Endothelial cell of umbilical vein (primary cell): Measurements from ENCODE around the gene RBMS3. TPM values are rescaled to one million over a fixed set of nuclear protein-coding genes. Genes with fewer than 3 reads are reported as not detected.

Source experiments
- BruUV-seq: library from RNA; stranded (reverse); fragments of 400-500 nt; replicated peaks from 2 replicates; lab custom pipeline; 2021; lab: Mats Ljungman, UMichigan
- CTCF ChIA-PET: fragments of 300-600, 350-600 bp; sonication (Branson Sonifier 250); formaldehyde crosslinking; loops from one replicate; lab custom pipeline; 2021; ENCODE audit warnings: antibody characterized with exemption, inconsistent platforms; lab: Charles Lee
- POLR2A ChIA-PET: fragments of 300-600, 350-600 bp; sonication (Branson Sonifier 250); formaldehyde crosslinking; loops from one replicate; lab custom pipeline; 2021; ENCODE audit warnings: antibody characterized with exemption, inconsistent platforms; lab: Charles Lee
- DNase-seq: peaks from one replicate; pipeline ENCODE4 v3.0.0-alpha.2; 2011; ENCODE audit warnings: low read depth, low spot score
- FAIRE-seq: peaks from 2 replicates; lab custom pipeline; 2011; peaks lifted over from hg19 to GRCh38; lab: Jason Lieb, UNC
- H2AFZ ChIP-seq: 2 replicates; pipeline ENCODE4 v1.6.0; 2012; ENCODE audit warnings: low read depth, low read length, control low read depth, inconsistent platforms
- H3K27ac ChIP-seq: 2 replicates; pipeline ENCODE4 v1.5.1; 2011; ENCODE audit warnings: low read depth, mild to moderate bottlenecking, control low read depth, low read length, moderate library complexity; ENCODE audit not compliant: insufficient read depth
- H3K27me3 ChIP-seq, 2 experiments: 2 replicates each; pipeline versions ENCODE4 v1.6.0 to v1.6.1; 2011; ENCODE audit warnings: low read length in 2 of 2, mixed read lengths in 1 of 2; ENCODE audit not compliant: control insufficient read depth in 2 of 2, insufficient read depth in 2 of 2
- H3K36me3 ChIP-seq, 2 experiments: 2 replicates in 1 of 2; 3 replicates in 1 of 2; pipeline ENCODE4 v1.5.1; 2011; ENCODE audit warnings: low read length in 2 of 2, mild to moderate bottlenecking in 1 of 2, moderate library complexity in 1 of 2; ENCODE audit not compliant: control insufficient read depth in 2 of 2, insufficient read depth in 2 of 2; ENCODE audit errors: extremely low read depth in 1 of 2
- H3K4me1 ChIP-seq: 3 replicates; pipeline ENCODE4 v1.5.1; 2011; ENCODE audit warnings: mild to moderate bottlenecking, low read length; ENCODE audit not compliant: control insufficient read depth, insufficient read depth; ENCODE audit errors: extremely low read depth
- H3K4me2 ChIP-seq: 2 replicates; pipeline ENCODE4 v1.6.1; 2011; ENCODE audit warnings: low read length, control low read depth, mixed read lengths; ENCODE audit not compliant: insufficient read depth
- H3K4me3 ChIP-seq, 3 experiments: fragments of 200-600 bp in 1 of 3; sonication (generic), shearing (Covaris generic) in 1 of 3; replicated peaks in 1 of 3; 2 replicates each; pipeline ENCODE4 v1.5.1; 2011 to 2016; ENCODE audit warnings: control low read depth in 3 of 3, low read length in 3 of 3, mild to moderate bottlenecking in 2 of 3, inconsistent platforms in 1 of 3, low read depth in 1 of 3, moderate library complexity in 1 of 3; ENCODE audit not compliant: insufficient read depth in 1 of 3
- H3K79me2 ChIP-seq: 2 replicates; pipeline ENCODE4 v1.6.0; 2012; ENCODE audit warnings: low read length, inconsistent platforms; ENCODE audit not compliant: control insufficient read depth, insufficient read depth
- H3K9ac ChIP-seq: replicated peaks from 2 replicates; pipeline ENCODE3; 2011; ENCODE audit warnings: low read length, control low read depth; ENCODE audit not compliant: insufficient read depth; ENCODE audit errors: extremely low read depth
- H3K9me1 ChIP-seq: replicated peaks from 3 replicates; pipeline ENCODE4 v1.6.0; 2011; ENCODE audit warnings: mild to moderate bottlenecking, low read length; ENCODE audit not compliant: control insufficient read depth, insufficient read depth; ENCODE audit errors: extremely low read depth
- H3K9me3 ChIP-seq: replicated peaks from 2 replicates; pipeline ENCODE4 v1.5.1; 2012; ENCODE audit warnings: low read length, inconsistent platforms; ENCODE audit not compliant: control insufficient read depth, insufficient read depth
- H4K20me1 ChIP-seq: replicated peaks from 2 replicates; pipeline ENCODE3; 2011; ENCODE audit warnings: mild to moderate bottlenecking, low read length; ENCODE audit not compliant: control insufficient read depth, insufficient read depth; ENCODE audit errors: extremely low read depth
- EZH2 ChIP-seq: IDR thresholded peaks from 2 replicates; pipeline ENCODE4 v1.6.1; 2012; ENCODE audit warnings: borderline replicate concordance, low read depth, mild to moderate bottlenecking, moderate library complexity, low read length, inconsistent platforms; ENCODE audit not compliant: severe bottlenecking
- FOS ChIP-seq: IDR thresholded peaks from 2 replicates; pipeline ENCODE4 v1.6.1; 2011; ENCODE audit warnings: mild to moderate bottlenecking, low read length, moderate library complexity, borderline replicate concordance; ENCODE audit not compliant: insufficient read depth
- GATA2 ChIP-seq: IDR thresholded peaks from 2 replicates; pipeline ENCODE4 v1.7.0; 2011; ENCODE audit warnings: low read depth, mild to moderate bottlenecking, moderate library complexity, mixed read lengths, low read length; ENCODE audit not compliant: insufficient read length, insufficient read depth
- JUN ChIP-seq: IDR thresholded peaks from 2 replicates; pipeline ENCODE4 v1.6.1; 2011; ENCODE audit warnings: borderline replicate concordance, low read depth; ENCODE audit not compliant: insufficient read length, insufficient read depth
- MAX ChIP-seq: IDR thresholded peaks from 2 replicates; pipeline ENCODE4 v1.6.1; 2011; ENCODE audit not compliant: insufficient read depth, insufficient read length
- MYC ChIP-seq: IDR thresholded peaks from one replicate; pipeline ENCODE4 v1.6.1; 2011; ENCODE audit warnings: mild to moderate bottlenecking, low read depth, low read length
- POLR2A ChIP-seq: IDR thresholded peaks from 2 replicates; pipeline ENCODE4 v1.6.1; 2012; ENCODE audit warnings: low read depth, mild to moderate bottlenecking, control low read depth, low read length
- POLR2AphosphoS5 ChIP-seq: IDR thresholded peaks from 2 replicates; pipeline ENCODE4 v1.6.1; 2012; ENCODE audit warnings: low read depth, mild to moderate bottlenecking, control low read depth, low read length, moderate library complexity; ENCODE audit not compliant: insufficient read depth
- dilution Hi-C: fragments of 300-500 bp; cut with MboI; formaldehyde crosslinking; loops from one replicate; pipeline ENCODE4 v1.15.0; 2019; ENCODE audit warnings: low sequenced_read_pairs; ENCODE audit not compliant: extremely low pct_ligation_motif_present
- intact Hi-C: fragments of 100-400 bp; cut with micrococcal nuclease; formaldehyde crosslinking; loops from one replicate; pipeline ENCODE4 v1.10.0; 2022
- polyA plus RNA-seq, 4 experiments: library from polyadenylated mRNA; depleted of rRNA in 3 of 4; stranded (reverse) in 3 of 4; unstranded in 1 of 4; fragments of >200 nt; gene quantifications; 2 replicates each; pipeline versions ENCODE4 v1.2.1 to v1.2.3, GENCODE V29; 2011 to 2012; ENCODE audit warnings: missing spikeins in 1 of 4
- total RNA-seq: library from RNA; stranded (reverse); gene quantifications from 2 replicates; pipeline ENCODE4 v1.2.3, GENCODE V29; 2021
- TF ChIP-seq, protein P1 (sequence below), 2 donors: IDR thresholded peaks; 1 replicate in 1 of 2; 2 replicates in 1 of 2; pipeline ENCODE4 v1.5.1; 2011; ENCODE audit warnings: low read length in 2 of 2, mild to moderate bottlenecking in 2 of 2, moderate library complexity in 2 of 2, control low read depth in 1 of 2, inconsistent platforms in 1 of 2, low read depth in 1 of 2; ENCODE audit not compliant: insufficient read depth in 1 of 2; ENCODE audit errors: extremely low read depth in 1 of 2

The RBMS3 gene
- total and polyA plus RNA-seq, 2 donors (not counting 3 experiments of a cell fraction or from before 2014, with no cell fraction given), result 13.6 to 42.3 TPM

- H3K79me2 ChIP-seq, result peaks cover 51% of the 10 kb centered on the region
- peak overlapping the region; percentile 58 to 94 (median 77) for H3K4me3 ChIP-seq
- no peaks in the 10 kb centered on the region for H3K27me3 ChIP-seq
- CTCF ChIA-PET, result interaction anchor here (0.6 to 4.4 kb wide), 21 partner anchors 13 to 918 kb away, joined by 3 to 43 read pairs (median 4); no protein-coding TSS in a partner anchor
- intact Hi-C loops, result loop anchor here (1.0 to 10.0 kb wide), 15 partner anchors 43 to 1473 kb away; no protein-coding TSS in a partner anchor
- H3K9me1 ChIP-seq, result no peaks in the 10 kb centered on the region
- dilution Hi-C loops, result no loop called here
- H3K4me2 ChIP-seq, result peak overlapping the region; percentile 84
- H3K9ac ChIP-seq, result peak overlapping the region; percentile 98
- H2AFZ ChIP-seq, result peak overlapping the region; percentile 49
- peak overlapping the region; percentile 97 for H3K27ac ChIP-seq
- BruUV-seq, result TSS peak; percentile 49
- FAIRE-seq (peak; percentile 57), DNase-seq (peak; percentile 72)
- H3K9me3 ChIP-seq, result no peaks in the 10 kb centered on the region
- POLR2A ChIA-PET, result interaction anchor here (0.7 to 1.1 kb wide), 4 partner anchors 10 to 483 kb away, joined by 3 to 5 read pairs (median 4); no protein-coding TSS in a partner anchor
- H3K36me3 ChIP-seq, result no peaks in the 10 kb centered on the region
- TF ChIP-seq FOS (no peak), MAX (no peak), MYC (no peak), POLR2A (no peak), POLR2AphosphoS5 (no peak), GATA2 (no peak), JUN (no peak), EZH2 (no peak)
- TF ChIP-seq, protein P1, sequence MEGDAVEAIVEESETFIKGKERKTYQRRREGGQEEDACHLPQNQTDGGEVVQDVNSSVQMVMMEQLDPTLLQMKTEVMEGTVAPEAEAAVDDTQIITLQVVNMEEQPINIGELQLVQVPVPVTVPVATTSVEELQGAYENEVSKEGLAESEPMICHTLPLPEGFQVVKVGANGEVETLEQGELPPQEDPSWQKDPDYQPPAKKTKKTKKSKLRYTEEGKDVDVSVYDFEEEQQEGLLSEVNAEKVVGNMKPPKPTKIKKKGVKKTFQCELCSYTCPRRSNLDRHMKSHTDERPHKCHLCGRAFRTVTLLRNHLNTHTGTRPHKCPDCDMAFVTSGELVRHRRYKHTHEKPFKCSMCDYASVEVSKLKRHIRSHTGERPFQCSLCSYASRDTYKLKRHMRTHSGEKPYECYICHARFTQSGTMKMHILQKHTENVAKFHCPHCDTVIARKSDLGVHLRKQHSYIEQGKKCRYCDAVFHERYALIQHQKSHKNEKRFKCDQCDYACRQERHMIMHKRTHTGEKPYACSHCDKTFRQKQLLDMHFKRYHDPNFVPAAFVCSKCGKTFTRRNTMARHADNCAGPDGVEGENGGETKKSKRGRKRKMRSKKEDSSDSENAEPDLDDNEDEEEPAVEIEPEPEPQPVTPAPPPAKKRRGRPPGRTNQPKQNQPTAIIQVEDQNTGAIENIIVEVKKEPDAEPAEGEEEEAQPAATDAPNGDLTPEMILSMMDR (IDR thresholded peaks at IDR 0.05; ENCODE audit: extremely low read depth in 1 of 2, insufficient read depth in 1 of 2, low read depth in 1 of 2, low read length in 2 of 2), result no peak
- no peaks in the 10 kb centered on the region for H4K20me1 ChIP-seq
- H3K4me1 ChIP-seq, result peaks cover 42% of the 10 kb centered on the region
These were observed 722 bp downstream of the RBMS3 start for GRCh38 chr3:29281344-29282241.
